Raji (cell line): Measurements from ENCODE around the gene MYH14.

ENCODE experiments used
- POLR2A ChIP-seq: IDR thresholded peaks from 2 replicates; pipeline ENCODE4 v1.6.1; 2011; ENCODE audit warnings: low read depth, low read length, control low read depth; ENCODE audit not compliant: insufficient read depth

MYH14 gene

DNA sequence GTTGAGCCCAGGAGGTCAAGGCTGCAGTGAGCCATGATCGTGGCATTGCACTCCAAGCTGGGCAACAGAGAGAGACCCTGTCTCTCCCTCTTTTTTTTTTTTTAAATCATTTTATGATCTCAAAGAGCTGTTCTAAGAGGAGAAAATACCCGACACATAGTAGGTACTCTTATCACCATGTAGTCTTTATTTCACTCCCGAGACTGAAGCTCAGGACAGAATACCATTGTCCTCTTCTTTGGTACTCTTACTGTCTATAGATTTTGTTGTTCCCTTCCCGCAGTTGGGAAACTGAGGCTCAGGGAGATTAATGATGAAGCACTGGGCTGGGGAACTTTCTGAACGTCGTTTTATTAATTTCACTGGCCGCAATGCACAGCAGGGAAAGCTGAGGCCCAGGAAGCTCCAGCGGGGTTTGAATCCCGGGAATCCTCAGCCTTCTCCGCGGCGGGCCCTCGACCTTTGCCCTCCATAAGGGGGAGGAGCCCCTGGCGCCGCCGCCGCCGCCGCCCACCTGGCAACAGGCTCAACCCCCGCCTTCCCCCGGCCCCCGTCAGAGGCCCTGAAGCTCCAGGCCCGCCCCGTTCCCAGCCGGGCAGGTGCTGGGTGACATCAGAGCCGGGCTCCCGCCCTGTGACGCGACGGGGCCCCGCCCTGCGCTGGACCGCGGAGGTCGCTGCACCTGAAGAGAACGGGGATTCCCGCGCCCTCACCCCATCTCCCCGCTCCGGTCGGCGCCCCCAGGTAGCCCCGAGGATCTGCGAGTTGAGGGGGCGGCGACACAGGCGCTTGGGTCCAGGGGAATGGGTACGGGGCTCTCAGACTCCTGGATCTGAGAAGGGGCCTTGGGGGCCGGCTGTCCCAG is 1.6 kb downstream of the MYH14 start:
- no peak for TF ChIP-seq POLR2A

DNA sequence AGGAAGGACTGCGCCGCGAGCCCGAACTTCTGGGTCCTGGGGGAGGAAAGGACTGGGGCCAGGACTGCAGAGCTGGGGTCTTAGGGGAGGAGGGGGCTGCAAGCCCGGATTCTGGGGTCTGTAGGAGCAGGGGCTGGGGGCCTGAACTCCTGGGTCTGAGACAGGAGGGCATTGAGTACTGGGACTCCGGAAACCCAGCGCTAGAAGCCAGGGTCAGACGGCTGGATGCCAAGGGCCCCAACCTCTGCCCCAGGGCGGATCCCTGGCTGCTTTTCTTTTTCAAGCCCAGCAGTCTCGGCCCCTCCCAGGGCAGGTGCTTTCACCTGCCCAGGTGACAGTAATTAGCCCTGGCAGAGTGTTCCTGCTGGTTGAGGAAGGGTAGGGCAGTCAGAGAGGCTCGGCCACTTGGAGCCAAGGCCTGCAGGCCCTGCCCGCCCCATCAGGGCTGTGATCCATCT is 2.3 kb downstream of the MYH14 start:
- TF ChIP-seq POLR2A: no peak

DNA sequence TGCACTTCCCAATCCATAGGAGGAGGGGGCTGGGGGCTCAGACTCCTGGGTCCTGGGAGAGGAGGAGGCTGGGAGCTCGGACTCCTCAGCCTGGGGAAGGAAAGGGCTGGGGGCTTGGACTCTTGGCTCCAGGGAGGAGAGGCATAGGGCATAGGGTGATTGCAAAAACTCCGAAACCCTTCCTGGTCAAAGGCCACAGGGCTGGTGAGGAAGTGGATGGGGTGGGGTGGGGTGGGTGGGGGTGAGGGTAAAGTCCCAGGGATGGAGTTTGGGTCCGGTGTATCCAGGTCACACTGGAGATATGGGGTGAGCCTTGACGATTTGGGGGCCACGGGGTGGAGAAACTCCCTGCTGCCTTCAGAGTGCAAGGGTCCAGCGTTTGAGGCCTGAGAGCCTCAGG is 2.8 kb downstream of the MYH14 start:
- no peak for TF ChIP-seq POLR2A

- TF ChIP-seq POLR2A: no peak
Measured at GRCh38 chr19:50207730-50208129, 4.3 kb downstream of the MYH14 start.

DNA sequence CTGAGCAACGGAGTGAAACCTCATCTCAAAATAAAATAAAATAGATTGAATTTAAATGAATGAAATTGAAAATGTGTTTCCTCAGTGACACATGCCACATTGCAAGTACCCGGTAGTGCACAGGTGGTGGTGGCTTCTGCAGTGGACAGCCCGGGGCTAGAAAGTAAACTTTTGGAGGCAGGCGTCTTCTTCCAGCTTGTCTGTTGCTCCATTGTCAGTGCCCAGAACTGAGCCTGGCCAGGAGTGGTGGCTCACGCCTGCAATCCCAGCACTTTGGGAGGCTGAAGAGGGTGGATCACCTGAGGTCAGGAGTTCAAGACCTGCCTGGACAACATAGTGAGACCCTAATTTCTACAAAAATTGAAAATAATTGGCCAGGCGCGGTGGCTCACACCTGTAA is 5.7 kb downstream of the MYH14 start:
- TF ChIP-seq POLR2A: no peak

DNA sequence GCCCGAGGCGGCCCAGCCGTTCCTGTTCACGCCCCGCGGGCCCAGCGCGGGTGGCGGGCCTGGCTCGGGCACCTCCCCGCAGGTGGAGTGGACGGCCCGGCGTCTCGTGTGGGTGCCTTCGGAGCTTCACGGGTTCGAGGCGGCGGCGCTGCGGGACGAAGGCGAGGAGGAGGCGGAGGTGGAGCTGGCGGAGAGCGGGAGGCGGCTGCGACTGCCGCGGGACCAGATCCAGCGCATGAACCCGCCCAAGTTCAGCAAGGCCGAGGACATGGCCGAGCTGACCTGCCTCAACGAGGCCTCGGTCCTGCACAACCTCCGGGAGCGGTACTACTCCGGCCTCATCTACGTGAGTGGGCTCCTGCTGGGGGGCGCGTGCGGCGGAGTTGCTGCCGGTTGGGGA is 7.0 kb downstream of the MYH14 start:
- TF ChIP-seq POLR2A: no peak

- TF ChIP-seq POLR2A: no peak
Measured at GRCh38 chr19:50213925-50214324, 10.5 kb downstream of the MYH14 start.

- no peak for TF ChIP-seq POLR2A
Measured at GRCh38 chr19:50214699-50215543, 11.5 kb downstream of the MYH14 start.

- no peak for TF ChIP-seq POLR2A
Measured at GRCh38 chr19:50215820-50216219, 12.4 kb downstream of the MYH14 start.

- no peak for TF ChIP-seq POLR2A
Measured at GRCh38 chr19:50221087-50221486, 17.7 kb downstream of the MYH14 start.

DNA sequence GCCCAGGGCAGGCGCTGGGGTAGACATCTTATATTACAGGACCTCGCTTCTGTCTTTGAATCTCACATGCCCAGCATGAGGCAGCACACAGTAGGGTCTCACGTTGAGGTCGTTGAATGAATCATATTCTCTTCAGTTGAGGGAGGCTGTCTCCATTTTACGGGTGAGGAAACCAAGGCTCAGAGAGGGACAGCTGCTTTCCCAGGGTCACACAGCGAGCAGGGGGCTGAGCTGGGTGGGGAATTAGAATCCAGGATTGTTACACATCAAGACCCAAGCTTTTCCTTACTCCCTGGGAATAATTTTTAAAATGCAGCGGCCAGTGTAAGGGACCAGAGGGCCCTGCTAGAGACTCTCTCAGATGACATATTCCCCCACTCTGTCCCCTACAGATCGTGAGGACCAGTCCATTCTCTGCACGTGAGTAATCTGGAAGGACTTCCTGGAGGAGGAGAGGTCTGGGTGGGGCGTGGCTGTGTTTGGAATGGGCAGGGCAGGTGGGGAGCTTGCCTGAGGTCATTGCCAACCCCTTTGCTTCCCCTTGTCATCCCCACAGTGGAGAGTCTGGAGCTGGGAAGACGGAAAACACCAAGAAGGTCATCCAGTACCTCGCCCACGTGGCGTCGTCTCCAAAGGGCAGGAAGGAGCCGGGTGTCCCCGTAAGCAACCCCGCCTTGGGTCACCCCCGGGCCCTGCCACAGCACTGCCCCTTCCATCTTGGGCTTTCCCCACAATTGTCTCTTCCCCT is 19.4 kb downstream of the MYH14 start:
- TF ChIP-seq POLR2A: no peak

DNA sequence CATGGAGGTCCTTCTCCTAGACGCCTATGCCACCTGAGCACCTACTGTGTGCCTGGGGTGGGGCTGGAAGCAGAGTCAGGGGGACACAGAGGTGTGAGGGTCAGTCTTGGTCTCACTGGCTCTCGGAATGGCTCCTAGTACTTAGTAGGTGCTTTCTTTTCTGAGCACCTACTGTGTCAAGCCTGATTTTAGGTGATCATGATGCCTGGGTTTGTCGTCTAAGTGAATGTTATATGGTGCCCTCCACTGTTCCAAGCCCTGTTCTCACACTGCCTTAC is 20.0 kb downstream of the MYH14 start:
- TF ChIP-seq POLR2A: no peak

DNA sequence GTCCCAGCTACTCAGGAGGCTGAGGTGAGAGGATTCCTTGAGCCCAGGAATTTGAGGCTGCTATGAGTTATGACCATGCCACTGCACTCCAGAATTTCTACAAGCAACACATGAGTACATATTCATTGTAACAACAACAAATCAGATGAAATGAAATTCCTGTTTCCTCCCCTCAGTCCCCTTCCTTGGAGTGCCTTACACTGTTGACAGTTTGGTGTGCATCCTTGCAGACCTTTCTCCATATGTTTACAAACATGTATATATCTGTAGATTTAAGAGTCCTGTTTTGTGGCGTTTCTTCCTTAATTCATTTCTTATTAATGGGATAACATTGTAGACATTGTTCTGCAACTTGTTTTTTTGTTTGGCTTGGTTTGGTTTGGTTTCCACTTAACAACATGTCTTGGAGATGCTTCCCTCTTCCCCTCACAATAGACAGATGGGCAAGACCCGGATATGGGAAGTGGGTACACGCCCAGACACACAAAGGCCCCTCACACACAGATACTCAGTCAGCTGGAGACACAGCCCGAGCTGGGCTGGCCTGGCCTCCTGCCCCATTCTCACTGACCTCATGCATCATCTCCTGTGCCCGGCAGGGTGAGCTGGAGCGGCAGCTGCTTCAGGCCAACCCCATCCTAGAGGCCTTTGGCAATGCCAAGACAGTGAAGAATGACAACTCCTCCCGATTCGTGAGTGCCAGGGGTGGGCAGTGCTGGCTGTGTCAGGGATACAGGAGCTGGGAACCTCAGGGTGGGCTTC is 21.7 kb downstream of the MYH14 start:
- TF ChIP-seq POLR2A: no peak

- TF ChIP-seq POLR2A: no peak
Measured at GRCh38 chr19:50226536-50226935, 23.1 kb downstream of the MYH14 start.
